ENCODE results near the gene FLYWCH1.

FLYWCH1 gene

GRCh38 chr16:2900526-2901075, 11.1 kb upstream of the FLYWCH1 start:
- no peak for DNase-seq

- no peak for DNase-seq
Observed at GRCh38 chr16:2902337-2903130, 9.2 kb upstream of the FLYWCH1 start.

DNA sequence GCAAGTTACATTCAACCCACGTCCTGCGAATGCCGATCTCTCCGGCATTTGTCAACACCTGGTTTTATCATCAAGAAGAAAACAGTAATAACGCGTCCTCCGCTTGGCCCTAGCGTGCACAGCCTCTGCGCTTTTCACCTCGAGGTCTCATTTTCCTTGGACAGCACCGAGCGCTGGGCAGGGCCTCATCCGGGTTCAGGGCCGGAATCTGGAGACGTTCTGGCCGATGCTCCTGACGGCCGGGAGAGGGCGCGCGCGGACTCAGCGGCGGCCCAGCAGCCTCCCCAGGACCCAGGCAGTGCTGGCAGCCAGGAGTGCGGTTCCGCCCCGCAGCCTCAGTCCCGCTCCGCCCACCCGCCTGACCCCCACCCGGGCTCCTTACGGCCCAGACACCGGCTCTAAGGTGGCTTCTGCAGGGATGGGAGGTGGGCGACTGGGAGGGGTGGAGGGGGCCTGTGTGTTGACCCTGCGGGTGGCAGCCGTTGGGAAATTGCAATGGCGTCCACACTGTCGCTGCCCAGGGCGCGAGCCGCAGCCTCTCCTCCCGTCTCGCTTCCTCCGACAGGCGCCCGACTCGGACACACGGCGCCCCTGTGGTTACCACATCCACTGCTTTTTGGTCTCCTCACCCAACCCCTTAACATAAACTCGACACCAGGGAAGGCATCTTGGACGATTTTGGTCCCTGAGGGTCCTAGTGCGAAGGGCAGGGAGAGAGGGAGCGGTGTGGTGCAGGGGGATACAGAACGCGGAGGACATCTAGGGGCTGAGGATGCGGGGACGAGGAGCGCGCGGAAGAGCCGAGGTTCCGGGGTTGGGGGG, 7.4 kb upstream of the FLYWCH1 start:
- peak; percentile 67 for DNase-seq

- peak; percentile 52 for DNase-seq
Observed at GRCh38 chr16:2904922-2905240, 6.8 kb upstream of the FLYWCH1 start.

DNA sequence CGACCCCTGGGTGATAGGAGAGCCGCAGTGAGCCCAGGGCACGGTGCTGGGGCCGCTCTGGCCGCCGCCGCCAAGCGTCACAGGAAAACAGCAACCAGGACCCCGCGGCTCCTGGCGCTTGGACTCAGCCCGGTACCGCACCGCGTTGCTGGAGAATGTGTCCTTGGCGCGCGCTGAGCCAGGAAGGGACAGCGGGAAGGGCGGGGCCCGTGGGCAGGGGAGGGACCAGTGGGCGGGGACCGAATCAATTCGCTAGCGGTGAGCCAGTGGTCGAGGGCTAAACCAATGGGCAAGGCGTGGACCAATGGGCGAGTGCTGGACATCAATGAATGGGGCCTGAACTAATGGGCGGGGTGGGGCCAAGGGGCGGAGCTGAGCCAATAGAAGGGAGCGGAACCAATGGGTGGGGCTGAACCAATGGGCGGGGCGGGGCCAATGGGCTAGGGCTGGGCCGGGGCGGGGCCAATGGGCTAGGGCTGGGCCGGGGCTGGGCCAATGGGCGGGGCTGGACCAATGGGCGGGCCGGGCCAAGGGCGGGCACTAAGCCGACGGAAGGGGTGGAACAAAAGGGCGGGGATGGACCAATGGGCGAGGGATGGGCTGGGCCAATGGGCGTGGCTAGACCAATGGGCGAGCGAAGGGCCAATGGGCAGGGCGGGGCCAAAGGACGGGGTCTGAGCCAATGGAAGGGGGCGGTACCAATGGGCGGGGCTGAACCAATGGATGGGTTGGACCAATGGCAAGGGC, 6.3 kb upstream of the FLYWCH1 start:
- peak; percentile 99 for DNase-seq

GRCh38 chr16:2905988-2906387, 5.7 kb upstream of the FLYWCH1 start:
- no peak for DNase-seq

- DNase-seq: peak; percentile 9
Observed at GRCh38 chr16:2907084-2907753, 4.5 kb upstream of the FLYWCH1 start.

DNA sequence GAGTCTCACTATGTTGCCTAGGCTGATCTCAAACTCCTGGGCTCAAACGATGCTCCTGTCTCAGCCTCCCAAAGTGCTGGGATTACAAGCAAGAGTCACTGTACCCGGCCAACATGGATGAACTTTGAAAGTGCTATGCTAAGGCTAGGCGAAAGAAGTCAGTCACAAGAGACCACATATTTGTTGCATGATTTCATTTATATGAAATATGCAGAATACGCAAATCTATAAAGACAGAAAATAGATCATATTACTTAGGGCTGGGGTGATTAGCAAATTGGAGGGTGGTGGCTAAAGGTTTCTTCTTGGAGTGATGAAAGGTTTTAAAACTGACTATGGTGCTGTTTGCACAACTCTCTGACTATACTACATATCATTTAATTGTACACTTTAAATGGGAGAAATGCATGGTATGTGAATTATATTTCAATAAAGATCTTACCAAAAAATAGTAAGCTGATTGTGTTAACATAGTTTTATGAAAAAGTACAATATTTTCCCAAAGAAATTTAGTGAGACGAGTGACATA, 1.2 kb upstream of the FLYWCH1 start:
- DNase-seq: no peak

DNA sequence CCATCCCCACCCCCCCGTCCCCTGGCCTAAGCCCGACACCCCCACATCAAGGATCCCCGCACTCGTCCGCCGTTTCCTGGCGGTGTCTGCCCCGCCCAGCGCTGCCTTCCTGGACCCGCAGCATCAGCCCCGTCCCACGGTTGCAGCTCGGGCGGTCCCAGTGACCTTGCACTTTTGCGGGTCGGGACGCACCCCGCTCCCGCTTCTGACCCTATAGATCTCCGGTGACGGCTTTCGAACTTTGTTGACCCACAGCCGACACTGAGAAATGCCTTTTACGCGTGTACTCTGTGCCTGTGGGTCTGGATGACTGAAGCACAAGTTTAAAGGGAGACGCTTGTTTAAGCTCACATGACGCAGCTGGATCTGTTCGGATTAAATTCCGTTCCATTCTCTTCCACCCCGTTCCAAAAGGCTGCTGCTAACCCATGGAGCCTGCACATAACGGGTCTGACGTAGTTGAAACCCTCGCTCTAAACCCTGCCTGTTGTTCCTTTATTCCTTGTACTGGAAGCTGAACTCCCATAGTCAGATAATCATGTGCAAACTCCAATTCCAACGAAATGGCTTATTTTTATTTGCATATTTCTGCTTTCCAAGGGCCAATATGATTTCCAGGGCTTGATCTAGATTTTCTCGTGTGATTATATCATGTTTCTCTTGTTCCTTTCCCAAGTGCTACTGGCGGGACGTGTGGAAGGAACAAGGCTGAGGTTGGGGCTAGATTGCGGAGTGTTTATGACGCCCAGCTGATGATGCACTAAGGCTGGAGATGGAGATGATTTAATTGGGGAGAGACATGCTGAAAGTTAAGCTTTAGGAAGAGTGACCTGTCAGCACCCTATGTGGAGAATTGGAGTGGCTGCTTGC, 834 bp downstream of the FLYWCH1 start:
- DNase-seq: no peak

DNA sequence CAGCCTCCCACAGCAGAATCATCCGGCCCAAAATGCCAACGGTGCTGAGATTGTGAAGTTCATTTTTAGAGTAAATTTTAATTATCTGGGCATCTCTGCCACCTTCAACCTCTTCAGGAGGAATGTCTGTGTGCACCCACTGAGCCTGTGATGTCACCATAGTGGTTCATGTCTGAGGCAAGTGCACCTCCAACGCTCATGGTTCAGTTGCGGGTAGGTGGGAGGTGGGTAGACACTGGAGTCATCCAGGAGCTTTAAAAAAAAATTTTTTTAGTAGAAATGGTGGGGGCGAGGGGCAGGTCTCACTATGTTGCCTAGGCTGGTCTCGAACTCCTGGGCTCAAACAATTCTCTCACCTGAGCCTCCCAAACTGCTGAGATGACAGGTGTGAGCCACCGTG, 1.9 kb downstream of the FLYWCH1 start:
- DNase-seq: no peak

- DNase-seq: no peak
Observed at GRCh38 chr16:2914233-2914632, 2.5 kb downstream of the FLYWCH1 start.

DNA sequence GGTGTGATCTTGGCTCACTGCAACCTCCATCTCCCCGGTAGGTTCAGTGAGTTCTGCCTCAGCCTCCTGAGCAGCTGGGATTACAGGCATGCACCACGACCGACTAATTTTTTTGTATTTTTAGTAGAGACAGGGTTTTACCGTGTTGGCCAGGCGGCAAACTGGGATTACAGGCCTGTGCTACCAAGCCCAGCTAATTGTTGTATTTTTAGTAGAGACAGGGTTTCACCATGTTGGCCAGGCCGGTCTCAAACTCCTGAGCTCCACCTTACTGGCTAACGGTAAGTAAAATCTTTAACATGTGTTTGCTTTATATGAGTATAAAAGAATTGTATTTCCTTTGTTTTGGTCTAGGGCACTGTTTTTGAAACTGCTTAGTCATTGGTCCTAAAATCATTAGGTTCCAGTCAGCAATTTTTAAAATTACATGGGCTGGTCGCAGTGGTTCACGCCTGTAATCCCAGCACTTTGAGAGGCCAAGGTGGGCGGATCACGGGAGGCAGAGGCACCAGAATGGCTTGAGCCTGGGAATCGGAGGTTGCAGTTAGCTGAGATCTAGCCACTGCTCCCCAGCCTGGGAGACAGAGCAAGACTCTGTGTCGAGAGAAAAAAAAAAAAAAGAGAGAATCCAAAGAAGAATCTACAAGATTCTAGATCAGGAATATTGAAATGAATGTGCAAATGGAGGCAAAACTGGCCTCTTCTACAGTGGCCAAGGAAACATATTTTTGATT, 3.6 kb downstream of the FLYWCH1 start:
- no peak for DNase-seq

GRCh38 chr16:2919511-2920255, 8.0 kb downstream of the FLYWCH1 start:
- peak; percentile 56 for DNase-seq

GRCh38 chr16:2923481-2923880, 11.8 kb downstream of the FLYWCH1 start:
- DNase-seq: no peak

GRCh38 chr16:2924901-2925755, 13.4 kb downstream of the FLYWCH1 start:
- peak; percentile 47 for DNase-seq

DNA sequence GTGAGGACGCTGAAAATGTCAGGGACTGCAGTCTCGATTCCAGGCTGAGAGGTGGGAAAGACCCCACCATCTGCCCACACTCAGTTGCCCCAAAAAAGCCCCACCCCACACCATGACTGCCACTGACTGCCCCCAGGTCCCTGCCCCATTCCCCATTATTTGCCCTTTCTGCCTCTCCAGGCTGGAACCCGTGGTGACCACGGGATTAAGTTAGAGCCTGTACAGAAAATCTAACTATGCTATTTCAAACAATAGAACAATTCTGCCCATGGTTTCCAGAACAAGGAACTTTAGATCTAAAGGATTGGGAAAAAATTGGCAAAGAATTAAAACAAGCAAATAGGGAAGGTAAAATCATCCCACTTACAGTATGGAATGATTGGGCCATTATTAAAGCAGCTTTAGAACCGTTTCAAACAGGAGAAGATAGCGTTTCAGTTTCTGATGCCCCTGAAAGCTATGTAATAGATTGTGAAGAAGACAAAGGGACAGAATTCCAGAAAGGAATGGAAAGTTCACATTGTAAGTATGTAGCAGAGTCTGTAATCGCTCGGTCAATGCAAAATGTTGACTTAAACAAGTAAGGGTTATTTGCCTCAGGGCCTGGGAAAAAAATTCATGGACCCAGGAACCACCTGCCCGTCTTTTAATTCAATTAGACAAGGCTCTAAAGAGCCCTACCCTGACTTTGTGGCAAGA, 14.4 kb downstream of the FLYWCH1 start:
- DNase-seq: no peak

DNA sequence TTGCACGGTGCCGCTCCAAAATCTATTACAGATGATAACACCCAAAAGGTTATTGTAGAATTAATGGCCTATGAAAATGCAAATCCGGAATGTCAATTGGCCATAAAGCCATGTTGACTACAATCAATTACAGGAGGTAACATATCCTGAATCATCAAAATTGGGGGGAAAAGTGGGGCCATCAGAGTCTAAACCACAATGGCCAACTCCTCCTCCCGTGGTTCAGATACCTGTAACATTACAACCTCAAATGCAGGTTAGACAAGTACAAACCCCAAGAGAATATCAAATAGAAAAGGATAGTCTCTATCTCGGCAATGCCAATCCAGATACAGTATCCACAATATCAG, 14.9 kb downstream of the FLYWCH1 start:
- no peak for DNase-seq

GRCh38 chr16:2927010-2927646, 15.4 kb downstream of the FLYWCH1 start:
- DNase-seq: peak; percentile 84
